NCI-H146 treated with DMSO at 0.1 percent for 48 hours (cell line): ENCODE results near the gene ST8SIA6.
"Not testable (repeated sequence)": the region's sequence is repeated elsewhere in the genome, so short reads cannot be mapped to it uniquely, and the experiment has no call there.

Experiments used
- DNase-seq: peaks from one replicate; lab custom pipeline; 2025; ENCODE audit not compliant: unreplicated experiment; lab: John Stamatoyannopoulos, UW

The ST8SIA6 gene

DNA sequence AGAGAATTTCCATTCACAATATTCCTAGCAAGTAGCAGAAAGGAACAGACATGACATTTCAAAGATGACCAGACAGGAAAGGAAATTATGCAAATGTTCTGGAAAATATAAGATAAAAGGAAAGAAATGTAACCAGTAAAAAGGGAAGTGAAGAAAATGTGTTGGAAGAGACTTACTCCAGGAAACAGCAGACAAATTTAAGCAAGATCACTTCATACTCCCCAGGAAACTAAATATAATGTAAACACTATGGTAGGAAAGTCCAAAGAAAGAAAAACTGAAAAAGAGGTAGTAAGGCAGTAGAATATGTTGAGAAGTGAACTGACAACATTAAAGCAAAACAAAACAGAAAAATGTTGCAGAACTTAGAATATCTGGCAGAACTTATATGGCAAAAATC is 6.4 kb upstream of the ST8SIA6 start:
- no peak for DNase-seq

DNA sequence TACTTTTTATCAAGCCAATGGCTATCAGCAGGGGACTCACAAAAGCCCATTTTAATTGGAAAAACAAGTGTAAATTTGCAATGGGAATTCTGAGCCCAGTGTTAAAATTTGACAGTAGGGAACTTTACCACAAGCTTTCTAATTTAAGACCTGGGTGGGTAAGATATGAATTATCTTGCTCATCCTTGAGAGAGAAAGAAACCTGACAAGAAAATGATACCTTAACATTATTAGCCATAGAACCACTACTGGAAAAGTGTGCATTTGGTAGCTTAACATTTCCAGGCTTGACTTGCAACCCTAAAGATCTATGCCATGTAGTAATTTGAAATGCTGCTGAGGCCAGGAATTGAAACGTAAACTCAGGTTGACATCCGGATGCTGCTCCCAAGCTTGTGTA is 2.7 kb upstream of the ST8SIA6 start:
- no peak for DNase-seq

DNA sequence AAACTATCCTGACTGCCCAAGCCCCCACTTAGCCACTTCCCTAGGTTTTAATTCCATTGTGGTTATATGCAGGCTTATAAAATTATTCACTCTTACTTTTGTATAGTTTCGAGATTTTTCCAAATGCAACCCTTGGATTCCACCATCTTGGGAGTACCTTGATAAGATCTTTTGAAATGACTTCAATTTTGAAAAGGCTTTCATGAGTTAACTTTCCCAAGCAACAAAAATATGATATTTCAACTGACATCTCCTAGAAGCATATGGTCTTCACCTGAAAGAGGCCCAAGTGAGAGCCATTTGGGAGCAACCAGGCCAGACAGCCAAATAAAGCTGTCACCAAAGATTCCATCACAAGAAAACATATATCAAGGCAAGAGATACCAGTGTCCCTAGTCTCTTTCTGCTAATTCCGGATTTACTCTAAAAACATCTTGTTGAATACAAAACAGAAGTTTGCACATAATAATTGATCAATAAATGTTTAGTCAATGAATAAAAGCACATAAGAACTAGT is 1.7 kb upstream of the ST8SIA6 start:
- DNase-seq, result no peak

DNA sequence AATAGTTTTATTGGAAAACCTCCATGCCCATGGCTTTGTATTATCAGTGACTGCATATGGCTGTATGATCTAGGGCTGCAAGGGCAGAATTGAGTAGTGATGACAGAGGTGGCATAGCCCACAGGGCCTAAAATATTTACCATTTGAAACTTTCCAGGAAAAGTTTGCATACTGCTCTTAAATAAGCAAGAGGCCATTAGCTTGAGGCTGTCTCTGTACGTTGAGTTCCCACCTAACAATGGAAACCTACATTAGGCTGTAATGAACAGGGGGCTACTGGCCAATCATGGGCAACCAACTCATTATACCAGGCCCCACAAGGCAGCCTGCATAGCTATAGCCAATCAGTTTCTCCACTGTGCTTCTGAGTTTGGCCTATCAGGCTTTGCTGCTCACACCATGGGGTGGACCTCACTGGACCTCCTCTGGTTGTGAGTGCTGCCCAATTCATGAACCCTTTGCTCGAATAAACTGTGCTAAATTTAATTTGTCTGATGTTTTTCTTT is 673 bp upstream of the ST8SIA6 start:
- DNase-seq, result no peak

DNA sequence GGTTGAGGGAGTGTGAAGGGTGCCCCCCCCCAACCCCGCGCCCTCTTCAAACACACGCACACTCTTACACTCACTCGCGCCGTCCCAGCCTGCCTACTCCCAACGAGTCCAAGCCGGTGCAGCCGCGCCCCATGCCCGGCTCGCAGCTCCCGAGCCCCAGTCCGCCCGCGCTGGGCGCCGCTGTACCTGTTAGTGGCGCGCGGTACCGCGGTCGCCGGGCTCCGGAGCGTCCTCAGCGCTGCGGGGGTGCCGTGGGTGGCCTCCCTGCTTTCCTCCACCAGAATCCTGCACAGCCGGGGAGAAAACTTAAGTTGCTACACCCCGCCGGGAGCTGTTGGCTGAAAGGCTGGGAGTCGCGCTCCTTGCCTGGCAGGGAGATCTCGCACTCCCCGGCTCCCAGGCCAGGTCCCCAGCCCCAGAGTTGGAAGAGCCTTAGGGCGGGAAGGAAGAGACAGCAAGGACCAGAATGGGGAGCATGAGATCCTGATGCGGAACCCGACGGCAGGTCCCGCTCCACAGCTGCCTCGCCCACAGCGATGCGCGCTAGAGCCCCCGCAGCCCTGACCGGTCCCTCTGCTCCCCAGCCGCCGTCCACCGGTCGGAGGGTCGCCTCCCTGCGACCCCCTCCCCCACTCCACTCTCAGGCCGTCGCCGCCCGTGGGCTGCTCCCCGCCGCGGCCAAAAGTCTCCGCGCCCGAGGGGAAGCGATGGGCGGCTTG is 863 bp downstream of the ST8SIA6 start:
- DNase-seq, result peak; percentile 58

DNA sequence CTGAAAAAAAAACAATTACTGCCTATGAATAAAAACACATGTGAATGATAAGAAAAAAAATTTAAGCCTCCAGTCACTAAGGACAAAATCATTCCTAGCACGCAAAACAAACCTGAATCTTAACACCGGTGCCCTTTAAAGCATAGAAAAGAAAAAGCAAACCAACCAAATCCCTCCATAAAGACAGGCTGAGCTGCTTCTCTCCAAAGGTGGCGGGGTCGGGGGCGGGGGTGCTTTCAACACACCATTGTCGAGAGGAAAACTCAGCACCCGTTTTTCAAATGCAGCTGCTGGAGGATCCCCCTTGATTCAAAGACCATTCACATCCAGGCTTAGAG is 1.4 kb downstream of the ST8SIA6 start:
- no peak for DNase-seq

DNA sequence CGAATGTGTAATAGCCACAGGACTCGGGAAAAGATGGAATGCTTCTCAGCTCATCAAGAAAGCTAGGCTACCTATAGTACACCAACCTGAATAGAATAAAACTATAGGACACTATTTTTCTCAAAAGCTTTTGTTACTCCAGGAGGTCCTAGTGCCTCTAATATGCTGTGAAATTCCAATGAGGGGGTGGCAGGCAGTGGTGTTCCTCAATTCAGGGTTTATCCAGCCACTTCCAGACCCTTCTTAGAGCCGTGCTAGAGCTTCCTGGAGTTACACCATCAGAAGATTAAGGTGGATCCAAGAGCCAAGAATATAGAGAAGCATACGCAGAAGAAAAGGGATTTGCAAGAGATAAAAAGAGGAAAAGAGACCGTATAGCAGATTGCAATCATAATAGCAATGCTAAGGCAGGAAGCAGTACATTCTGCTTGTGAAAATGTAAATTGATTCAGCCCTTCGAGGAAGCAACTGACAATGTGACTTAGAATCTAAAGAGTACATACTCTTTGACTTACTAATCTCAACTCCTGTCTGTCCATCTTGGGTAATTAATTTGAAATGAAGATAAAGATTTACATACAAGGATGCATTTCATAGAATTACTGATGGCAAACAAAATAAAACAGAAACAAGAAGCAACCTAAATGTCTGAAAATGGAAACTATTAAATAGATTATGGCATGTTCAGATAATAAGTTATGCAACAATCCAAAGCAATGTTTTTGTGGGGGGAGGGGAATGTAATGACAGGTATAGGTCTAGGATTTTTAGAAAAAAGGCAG is 2.1 kb downstream of the ST8SIA6 start:
- DNase-seq, result no peak

DNA sequence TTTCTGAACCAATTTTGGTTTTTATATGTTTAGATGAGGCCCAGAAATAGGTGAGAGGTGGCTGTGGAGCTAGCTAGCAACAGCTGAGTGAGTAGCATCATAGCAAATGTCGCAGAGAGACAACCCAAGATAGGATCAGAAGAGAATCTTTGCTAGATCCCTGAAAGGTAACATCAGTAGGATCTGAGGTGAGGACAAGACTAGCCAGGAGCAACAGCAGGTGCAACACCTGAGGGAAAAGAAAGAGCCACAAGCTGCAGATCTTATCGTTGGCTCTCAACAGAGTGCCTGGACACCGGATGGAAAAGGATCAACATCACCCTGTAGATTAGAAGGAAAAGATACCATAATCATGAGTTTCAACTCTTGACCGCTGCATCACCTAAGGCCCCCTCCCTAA is 4.4 kb downstream of the ST8SIA6 start:
- DNase-seq, result no peak

DNA sequence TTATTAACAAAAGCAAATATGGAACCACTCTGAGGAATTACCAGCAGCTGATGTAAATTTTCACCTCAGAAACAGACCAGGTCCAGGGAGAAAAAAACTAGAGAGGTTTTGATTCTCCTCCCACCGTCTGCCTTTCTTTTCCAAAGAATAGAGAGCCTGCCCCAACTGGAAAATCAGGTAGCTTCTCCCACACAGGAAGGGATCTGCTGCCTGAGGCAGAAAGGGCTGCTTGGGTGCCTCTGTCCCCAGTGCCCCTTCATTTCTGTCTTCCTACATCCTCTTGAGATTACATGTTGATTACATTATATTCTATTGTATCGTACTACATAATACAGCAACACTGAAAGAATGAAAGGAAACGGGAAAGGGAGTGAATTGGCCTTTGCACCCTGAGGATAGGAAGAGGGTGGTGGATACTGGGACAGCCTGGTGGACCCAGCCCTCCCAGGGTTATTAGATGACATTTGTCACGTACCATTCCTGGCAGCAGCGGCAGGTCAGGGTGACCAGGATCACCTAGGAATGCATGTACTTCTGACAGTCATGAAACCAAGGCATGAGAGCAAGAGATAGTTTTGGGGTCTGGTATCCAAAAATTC is 8.9 kb downstream of the ST8SIA6 start:
- no peak for DNase-seq

DNA sequence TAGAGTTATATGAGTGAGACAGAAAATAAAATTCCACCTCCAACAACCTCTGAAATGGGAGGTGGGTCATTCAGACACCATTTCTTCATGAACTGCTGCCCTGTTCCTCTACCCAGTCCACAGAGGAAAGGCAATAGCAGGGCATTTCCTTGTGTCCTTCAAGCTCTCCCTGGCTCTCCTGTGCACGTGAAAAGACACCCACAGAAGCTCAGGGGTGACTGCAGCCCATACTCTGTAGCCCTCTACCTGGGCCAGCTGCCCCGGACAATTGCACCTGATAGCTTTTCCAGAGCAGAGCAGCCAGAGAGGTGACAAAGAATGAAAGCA is 10.0 kb downstream of the ST8SIA6 start:
- no peak for DNase-seq

DNA sequence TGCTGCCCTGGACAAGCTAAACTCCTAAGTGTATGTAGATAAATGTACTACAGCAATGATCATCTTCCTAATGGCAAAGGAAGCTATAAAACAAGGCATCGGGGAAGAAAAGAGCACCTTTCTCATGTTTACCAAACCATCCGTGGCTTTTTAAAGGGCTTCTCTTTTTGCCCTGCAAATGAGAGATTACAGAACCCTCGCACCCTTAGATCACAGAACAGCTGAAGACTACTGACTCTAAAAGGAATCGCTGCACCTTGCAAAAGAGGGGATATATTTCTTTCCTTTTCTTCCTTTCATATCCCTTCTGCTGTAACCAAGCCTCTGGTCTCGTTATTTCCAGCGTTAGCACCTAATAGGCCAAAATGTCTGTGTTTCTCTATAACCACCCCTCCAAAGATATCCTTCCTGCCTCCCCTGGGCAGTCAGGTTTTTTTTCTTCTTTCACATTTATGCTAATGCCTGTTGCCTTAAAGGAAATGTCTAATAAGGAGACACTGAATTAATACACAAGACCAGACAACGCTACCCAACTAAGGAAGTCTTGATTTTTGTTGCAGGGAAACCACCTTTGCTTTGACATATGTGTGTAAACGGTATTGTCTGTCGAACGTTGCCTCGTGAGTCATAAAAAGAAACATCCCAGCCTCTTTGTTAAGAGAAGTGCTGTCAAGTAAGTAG is 10.5 kb downstream of the ST8SIA6 start:
- DNase-seq, result no peak

DNA sequence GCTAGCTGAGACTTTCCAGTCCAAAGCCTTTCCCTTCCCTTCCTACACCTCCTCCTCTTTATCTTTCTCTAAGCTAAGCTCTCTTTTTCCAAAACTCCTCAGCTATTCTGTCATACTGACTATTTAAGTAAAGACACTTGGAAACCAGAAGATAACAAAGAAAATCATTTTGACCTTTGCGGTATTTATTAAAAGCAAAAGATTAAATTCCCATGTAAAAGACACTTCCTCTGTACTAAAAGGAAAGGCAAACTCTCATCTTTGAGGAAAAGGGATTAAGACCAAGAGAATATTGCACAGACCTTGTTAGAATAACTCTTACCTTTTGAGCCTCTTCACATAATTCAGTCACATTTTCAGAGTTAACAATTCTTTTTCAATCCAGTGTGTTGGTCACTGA is 15.8 kb downstream of the ST8SIA6 start:
- no peak for DNase-seq

DNA sequence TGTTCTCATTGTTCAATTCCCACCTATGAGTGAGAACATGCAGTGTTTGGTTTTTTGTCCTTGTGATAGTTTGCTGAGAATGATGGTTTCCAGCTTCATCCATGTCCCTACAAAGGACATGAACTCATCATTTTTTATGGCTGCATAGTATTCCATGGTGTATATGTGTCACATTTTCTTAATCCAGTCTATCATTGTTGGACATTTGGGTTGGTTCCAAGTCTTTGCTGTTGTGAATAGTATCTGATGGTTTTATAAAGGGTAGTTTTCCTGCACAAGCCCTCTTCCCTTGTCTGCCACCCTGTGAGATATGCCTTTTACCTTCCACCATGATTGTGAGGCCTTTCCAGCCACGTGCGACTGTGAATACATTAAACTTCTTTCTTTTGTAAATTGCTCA is 17.8 kb downstream of the ST8SIA6 start:
- DNase-seq, result not testable (repeated sequence)

DNA sequence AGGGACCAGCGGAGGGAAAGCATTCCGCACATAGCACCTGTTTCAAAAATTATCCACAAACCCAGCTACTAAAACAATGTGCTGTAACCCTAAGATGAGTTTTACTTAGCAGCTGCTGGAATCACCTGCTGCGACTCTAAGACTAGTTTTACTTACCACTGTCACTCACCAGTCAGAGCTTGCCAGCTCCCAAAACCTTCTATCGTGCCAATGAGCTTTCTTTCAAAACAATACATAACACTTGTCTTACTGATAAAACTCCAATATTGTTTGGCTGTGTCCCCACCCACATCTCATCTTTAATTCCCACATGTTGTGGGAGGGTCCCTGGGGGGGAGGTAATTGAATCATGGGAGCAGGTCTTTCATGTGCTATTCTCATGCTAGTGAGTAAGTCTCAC is 18.4 kb downstream of the ST8SIA6 start:
- no peak for DNase-seq

DNA sequence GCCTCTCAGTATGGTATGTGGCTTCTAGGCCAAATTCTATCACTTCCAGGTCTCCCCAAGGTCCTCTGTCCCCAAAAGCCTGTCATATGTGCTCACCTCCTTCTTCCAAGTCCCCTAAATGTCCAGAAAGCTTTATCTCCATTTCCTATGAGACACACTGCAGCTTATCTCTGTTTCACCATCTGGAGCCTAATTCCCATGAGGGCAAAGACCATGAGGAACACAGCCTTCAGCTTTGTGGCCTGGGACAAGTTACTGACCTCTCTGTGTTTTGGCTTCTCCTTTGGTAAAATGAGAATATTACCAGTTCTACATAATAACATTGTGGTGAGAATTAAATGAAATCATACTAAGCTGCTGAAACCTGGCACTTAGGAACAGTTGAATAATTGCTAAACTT is 19.2 kb downstream of the ST8SIA6 start:
- no peak for DNase-seq

DNA sequence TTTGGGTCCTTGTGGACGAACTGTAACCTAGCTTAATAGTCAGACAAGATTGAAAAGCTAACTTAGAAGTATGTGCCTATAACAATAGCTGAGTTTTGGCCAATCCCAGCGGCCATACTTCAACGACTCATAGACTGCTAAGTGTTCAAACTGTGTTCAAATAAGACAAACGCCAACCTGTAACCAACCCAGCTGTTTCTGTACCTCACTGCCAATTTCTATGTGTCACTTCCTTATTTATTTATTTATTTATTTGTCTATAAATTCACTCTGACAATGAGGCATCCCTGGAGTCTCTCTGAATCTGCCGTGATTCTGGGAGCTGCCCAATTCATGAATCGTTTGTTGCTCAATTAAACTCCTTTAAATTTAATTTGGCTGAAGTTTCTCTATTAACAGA is 21.7 kb downstream of the ST8SIA6 start:
- no peak for DNase-seq

DNA sequence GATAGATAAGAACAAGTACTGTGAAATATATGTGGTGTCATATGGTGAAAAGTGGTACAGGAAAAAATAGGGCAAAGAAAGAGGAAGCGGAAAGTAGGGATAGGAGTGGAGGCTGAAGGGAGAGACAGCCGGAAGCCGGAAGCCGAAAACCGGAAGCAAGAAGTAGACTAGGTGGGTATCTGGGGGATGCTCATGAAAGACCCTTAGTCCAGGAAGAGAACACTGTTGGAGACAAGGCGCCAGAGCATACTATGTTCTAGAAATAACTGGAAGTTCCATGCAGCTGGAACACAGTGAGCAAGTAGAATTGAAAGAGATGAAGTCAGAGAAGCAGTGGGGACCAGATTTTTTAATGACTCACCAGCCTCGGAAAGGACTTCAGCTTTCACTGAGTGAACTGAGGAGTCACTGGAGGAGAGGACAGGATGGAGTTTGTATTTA is 22.5 kb downstream of the ST8SIA6 start:
- DNase-seq, result no peak

DNA sequence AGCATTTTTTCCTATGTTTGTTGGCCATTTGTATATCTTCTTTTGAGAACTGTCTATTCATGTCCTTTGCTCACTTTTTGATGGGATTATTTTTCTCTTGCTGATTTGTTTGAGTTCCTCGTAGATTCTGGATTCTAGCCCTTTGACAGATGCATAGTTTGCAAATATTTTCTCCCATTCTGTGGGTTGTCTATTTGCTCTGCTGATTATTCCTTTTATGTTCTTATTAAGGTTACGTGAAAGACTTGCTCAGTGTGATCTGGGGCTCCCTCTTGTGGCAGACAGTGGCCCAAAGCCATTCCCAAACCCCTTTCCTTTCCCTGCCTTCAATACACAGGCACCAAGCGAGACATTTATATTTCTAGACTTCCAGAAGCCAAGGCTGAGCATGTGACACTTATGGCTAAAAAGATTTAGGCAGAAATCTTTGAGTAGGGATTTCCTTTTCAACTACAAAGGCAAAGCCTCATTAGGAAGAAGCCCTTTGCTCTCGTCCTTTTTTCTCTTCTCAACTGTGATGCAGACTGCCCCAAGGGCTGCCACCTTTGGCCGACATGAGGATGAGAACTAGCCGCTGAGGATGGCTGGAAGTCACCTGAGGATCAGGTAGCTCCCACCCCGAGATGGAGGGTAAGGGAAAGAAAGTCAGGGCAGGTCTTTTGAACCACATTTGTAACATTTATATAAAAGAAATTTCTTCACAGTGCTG is 23.6 kb downstream of the ST8SIA6 start:
- DNase-seq, result peak; percentile 72

DNA sequence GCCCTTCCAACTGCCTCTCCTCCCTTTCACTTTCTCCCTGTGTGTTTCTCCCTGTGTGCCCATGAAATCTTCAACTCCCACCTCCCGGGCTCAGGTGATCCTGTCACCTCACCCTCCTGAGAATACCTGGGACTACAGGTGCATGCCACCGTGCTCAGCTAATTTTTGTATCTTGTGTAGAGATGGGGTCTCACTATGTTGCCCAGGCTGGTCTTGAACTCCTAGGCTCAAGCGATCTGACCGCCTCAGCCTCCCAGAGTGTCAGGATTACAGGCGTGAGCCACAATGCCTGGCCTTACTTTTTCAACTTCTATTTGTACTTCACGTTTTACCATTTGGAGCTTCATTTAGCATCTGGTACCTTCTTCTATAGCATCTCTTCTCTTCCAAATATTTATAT is 24.9 kb downstream of the ST8SIA6 start:
- DNase-seq, result no peak

DNA sequence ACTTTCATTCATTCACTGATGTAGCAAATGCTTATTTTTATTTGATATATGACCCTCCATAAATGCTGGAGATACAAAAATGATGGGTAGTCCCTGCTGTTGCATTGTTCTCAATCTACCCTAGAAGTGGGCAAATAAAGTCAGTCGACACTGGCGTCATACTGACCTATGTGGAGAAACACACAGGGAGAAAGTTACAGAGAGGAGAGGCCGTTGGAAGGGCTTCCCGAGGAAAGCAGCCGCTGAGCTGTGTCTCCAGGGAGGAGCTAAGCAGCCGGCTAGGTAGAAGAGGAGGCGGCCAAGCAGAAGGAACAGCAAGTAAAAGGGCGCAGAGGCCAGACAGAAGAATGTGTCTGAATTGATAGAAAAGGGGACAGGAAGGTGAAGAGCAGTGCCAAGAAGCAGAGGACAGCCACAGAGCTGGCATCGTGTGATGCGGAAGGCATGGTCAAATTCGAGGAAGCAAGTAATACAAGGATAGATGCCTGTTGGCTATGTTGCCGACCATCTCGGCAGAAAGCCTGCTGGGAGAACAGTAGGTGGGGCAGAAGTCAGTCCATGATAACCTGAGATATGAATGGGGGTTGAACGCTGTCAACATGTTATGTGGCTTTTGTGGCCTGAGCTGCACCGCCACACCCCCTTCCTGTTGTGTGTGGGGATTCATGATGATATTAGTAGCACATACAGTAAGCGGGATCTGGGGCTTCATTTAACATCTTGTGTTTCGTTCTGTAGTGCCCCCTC is 25.9 kb downstream of the ST8SIA6 start:
- no peak for DNase-seq
